ENCODE measurements around the gene G0S2. TPM values are rescaled to one million over a fixed set of nuclear protein-coding genes. Genes with fewer than 3 reads are reported as not detected.

Gene G0S2
- total RNA-seq, 1 experiment from 2014 or later = 45.7 TPM

- H3K9me3 Mint-ChIP-seq (ENCODE audit: unreplicated experiment) = no peaks in the 10 kb centered on the region
- POLR2A ChIA-PET = interaction anchor here (0.8 kb wide), 1 partner anchor 35 kb away, joined by 3 read pairs; no protein-coding TSS in a partner anchor
- peaks cover 8% of the 10 kb centered on the region for H3K27me3 Mint-ChIP-seq (ENCODE audit: insufficient read depth, unreplicated experiment)
- CTCF ChIA-PET = interaction anchor here (0.9 to 1.5 kb wide), 3 partner anchors 8 to 48 kb away, joined by 3 to 6 read pairs (median 3); partner anchors contain the start of gene LAMB3
- no peaks in the 10 kb centered on the region for H3K36me3 Mint-ChIP-seq (ENCODE audit: insufficient read depth, unreplicated experiment)
- H3K27ac Mint-ChIP-seq (ENCODE audit: unreplicated experiment) = no peak overlapping the region
- H3K27me3 ChIP-seq (replicated peaks; ENCODE audit: control insufficient read depth, insufficient read depth, low read length) = no peaks in the 10 kb centered on the region
- no peak overlapping the region for H3K4me3 Mint-ChIP-seq (ENCODE audit: unreplicated experiment)
- H3K9me3 ChIP-seq = no peaks in the 10 kb centered on the region
- TF ChIP-seq CTCF (IDR thresholded peaks at IDR 0.05; ENCODE audit: insufficient read depth in 1 of 2, low read depth in 1 of 2, low read length in 1 of 2, severe bottlenecking in 1 of 2, unreplicated experiment in 1 of 2) = no peak
- BruUV-seq (replicated peaks) = no TSS peak
- DNase-seq = no peak
- no peaks in the 10 kb centered on the region for H3K36me3 ChIP-seq (ENCODE audit: control insufficient read depth, insufficient read depth, low read length)
- intact Hi-C loops (cut with micrococcal nuclease; ENCODE audit: unreplicated experiment) = loop anchor here (2.0 kb wide), 1 partner anchor 15 kb away; the partner anchor contains the start of gene G0S2
- peaks cover 25% of the 10 kb centered on the region for H3K4me1 Mint-ChIP-seq (ENCODE audit: low read depth, unreplicated experiment)
- H3K4me3 ChIP-seq (ENCODE audit: low read depth, low read length) = no peak overlapping the region
- H3K4me1 ChIP-seq = peaks cover 16% of the 10 kb centered on the region
Measured at GRCh38 chr1:209689477-209689876, 14.3 kb downstream of the G0S2 start.

GRCh38 chr1:209691237-209691636 lies 16.0 kb downstream of the G0S2 start:
- ChIA-PET CTCF (interaction anchor here (0.8 kb wide), 1 partner anchor 62 kb away, joined by 3 read pairs; no protein-coding TSS in a partner anchor), POLR2A (no interaction called here)
- Mint-ChIP-seq H3K36me3 (ENCODE audit: insufficient read depth, unreplicated experiment) (no peaks in the 10 kb centered on the region), H3K27ac (ENCODE audit: unreplicated experiment) (no peak overlapping the region), H3K9me3 (ENCODE audit: unreplicated experiment) (no peaks in the 10 kb centered on the region), H3K4me1 (ENCODE audit: low read depth, unreplicated experiment) (peaks cover 25% of the 10 kb centered on the region), H3K27me3 (ENCODE audit: insufficient read depth, unreplicated experiment) (peaks cover 14% of the 10 kb centered on the region), H3K4me3 (ENCODE audit: unreplicated experiment) (no peak overlapping the region)
- no peak for DNase-seq
- no peak for TF ChIP-seq CTCF (IDR thresholded peaks at IDR 0.05; ENCODE audit: insufficient read depth in 1 of 2, low read depth in 1 of 2, low read length in 1 of 2, severe bottlenecking in 1 of 2, unreplicated experiment in 1 of 2)
- intact Hi-C loops (cut with micrococcal nuclease; ENCODE audit: unreplicated experiment) = no loop called here
- Histone ChIP-seq H3K4me1 (peaks cover 16% of the 10 kb centered on the region), H3K4me3 (ENCODE audit: low read depth, low read length) (no peak overlapping the region), H3K36me3 (ENCODE audit: control insufficient read depth, insufficient read depth, low read length) (no peaks in the 10 kb centered on the region), H3K9me3 (no peaks in the 10 kb centered on the region), H3K27me3 (replicated peaks; ENCODE audit: control insufficient read depth, insufficient read depth, low read length) (no peaks in the 10 kb centered on the region)
- BruUV-seq (replicated peaks) = no TSS peak

GRCh38 chr1:209692296-209692695 lies 17.1 kb downstream of the G0S2 start:
- CTCF ChIA-PET = interaction anchor here (0.5 to 1.8 kb wide), 3 partner anchors 90 to 367 kb away, joined by 3 to 6 read pairs (median 6); no protein-coding TSS in a partner anchor
- TF ChIP-seq CTCF (IDR thresholded peaks at IDR 0.05; ENCODE audit: insufficient read depth in 1 of 2, low read depth in 1 of 2, low read length in 1 of 2, severe bottlenecking in 1 of 2, unreplicated experiment in 1 of 2) = no peak
- Mint-ChIP-seq H3K27ac (ENCODE audit: unreplicated experiment) (no peak overlapping the region), H3K36me3 (ENCODE audit: insufficient read depth, unreplicated experiment) (no peaks in the 10 kb centered on the region), H3K27me3 (ENCODE audit: insufficient read depth, unreplicated experiment) (peaks cover 19% of the 10 kb centered on the region), H3K4me1 (ENCODE audit: low read depth, unreplicated experiment) (peaks cover 25% of the 10 kb centered on the region), H3K9me3 (ENCODE audit: unreplicated experiment) (no peaks in the 10 kb centered on the region), H3K4me3 (ENCODE audit: unreplicated experiment) (no peak overlapping the region)
- no peaks in the 10 kb centered on the region for H3K9me3 ChIP-seq
- H3K4me3 ChIP-seq (ENCODE audit: low read depth, low read length) = no peak overlapping the region
- DNase-seq = no peak
- no TSS peak for BruUV-seq (replicated peaks)
- intact Hi-C loops (cut with micrococcal nuclease; ENCODE audit: unreplicated experiment) = loop anchor here (2.0 kb wide), 1 partner anchor 55 kb away; no protein-coding TSS in a partner anchor
- no peaks in the 10 kb centered on the region for H3K27me3 ChIP-seq (replicated peaks; ENCODE audit: control insufficient read depth, insufficient read depth, low read length)
- no peaks in the 10 kb centered on the region for H3K36me3 ChIP-seq (ENCODE audit: control insufficient read depth, insufficient read depth, low read length)
- POLR2A ChIA-PET = no interaction called here
- peaks cover 16% of the 10 kb centered on the region for H3K4me1 ChIP-seq

Measured in Caco-2 (cell line).